HG03442 (cell line): ENCODE data around the gene CLIC4.
"Not testable (repeated sequence)": the region's sequence is repeated elsewhere in the genome, so short reads cannot be mapped to it uniquely, and the experiment has no call there.

Source experiments
- ATAC-seq: cut with Tn5 transposase; IDR thresholded peaks from one replicate; pipeline ENCODE4 v1.9.1; 2021; ENCODE audit warnings: mild to moderate bottlenecking, moderate library complexity; ENCODE audit not compliant: unreplicated experiment

Gene CLIC4

DNA sequence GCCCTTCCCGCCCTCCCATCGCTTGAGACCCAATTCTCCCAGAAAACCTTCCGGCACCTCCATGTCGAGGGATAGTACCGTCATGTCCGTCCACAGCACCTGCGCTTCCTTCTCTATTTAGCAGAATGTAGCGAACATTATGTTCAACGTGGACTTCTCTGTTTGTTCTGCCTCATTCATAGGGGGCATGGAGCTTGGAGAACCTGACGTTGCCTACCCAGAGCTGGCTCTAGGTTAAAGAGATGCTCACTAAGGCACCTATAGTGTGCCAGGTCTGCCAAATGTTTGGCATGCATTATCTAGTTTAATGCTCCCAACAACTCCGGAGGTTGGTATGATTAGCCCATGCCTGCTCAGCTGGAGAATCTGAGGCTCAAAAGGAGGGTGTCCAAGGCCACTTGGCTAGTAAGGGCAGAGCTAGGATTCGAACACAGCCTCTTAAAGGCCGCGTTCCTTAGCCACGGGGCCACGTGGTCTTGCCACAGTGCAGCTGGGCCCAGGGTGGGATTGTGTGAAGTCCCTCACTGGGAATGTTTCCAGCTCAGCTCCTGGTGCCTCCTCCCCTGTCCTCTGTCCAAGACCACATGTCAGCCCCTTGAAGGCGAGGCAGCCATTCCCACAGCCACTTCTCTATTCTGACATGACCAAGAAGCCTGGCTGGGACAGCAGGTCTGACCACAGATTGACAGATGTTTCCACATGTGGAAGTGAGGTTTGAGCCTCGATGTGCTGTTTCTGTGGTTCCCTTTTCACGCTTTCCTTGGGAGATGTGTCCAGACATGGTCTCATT lies 127.0 kb downstream of the CLIC4 start:
- no peak for ATAC-seq

- no peak for ATAC-seq
Measured at GRCh38 chr1:24873148-24873547, 127.9 kb downstream of the CLIC4 start.

GRCh38 chr1:24874056-24874455 lies 128.8 kb downstream of the CLIC4 start:
- ATAC-seq = no peak

- ATAC-seq = no peak
Measured at GRCh38 chr1:24874611-24875234, 129.5 kb downstream of the CLIC4 start.

GRCh38 chr1:24875257-24875656 lies 130.0 kb downstream of the CLIC4 start:
- no peak for ATAC-seq

GRCh38 chr1:24875991-24876506 lies 130.8 kb downstream of the CLIC4 start:
- no peak for ATAC-seq

GRCh38 chr1:24878045-24878444 lies 132.8 kb downstream of the CLIC4 start:
- no peak for ATAC-seq

GRCh38 chr1:24878775-24879742 lies 133.8 kb downstream of the CLIC4 start:
- ATAC-seq = no peak

- ATAC-seq = no peak
Measured at GRCh38 chr1:24881034-24881433, 135.8 kb downstream of the CLIC4 start.

DNA sequence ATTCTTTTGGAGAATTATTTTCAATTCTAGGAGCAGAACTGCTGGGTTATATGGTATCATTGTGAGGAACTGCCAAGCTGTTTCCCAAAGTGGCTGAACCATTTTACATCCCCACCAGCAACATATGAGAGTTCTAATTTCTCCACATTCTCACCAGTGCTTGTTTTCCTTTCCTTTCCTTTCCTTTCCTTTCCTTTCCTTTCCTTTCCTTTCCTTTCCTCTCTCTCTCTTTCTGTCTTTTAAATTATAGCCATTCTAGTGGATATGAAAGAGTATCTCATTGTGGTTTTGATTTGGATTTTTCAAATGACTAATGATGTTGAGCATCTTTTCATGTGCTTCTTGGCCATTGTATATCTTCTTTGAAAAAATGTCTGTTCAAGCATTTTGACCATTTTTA lies 139.5 kb downstream of the CLIC4 start:
- ATAC-seq = no peak

DNA sequence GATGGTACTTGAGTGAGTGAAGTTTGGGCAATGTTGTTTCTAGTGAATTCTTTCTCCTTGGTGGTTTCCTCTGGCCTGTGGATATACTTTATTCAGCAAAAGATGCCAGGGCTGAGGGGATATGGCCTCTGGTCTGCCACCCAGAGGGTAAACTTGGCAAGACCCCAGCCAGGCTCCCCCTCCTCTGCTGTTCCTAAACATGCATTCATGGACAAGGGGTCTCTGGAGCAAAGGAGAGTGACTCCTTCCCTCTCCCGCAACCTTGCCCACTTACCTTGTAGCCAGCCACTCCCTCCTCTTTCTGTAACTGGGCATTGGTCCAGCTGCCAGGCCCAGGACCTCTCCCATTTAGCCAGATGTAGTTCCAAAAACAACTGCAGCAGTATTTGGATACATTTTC lies 141.0 kb downstream of the CLIC4 start:
- no peak for ATAC-seq

DNA sequence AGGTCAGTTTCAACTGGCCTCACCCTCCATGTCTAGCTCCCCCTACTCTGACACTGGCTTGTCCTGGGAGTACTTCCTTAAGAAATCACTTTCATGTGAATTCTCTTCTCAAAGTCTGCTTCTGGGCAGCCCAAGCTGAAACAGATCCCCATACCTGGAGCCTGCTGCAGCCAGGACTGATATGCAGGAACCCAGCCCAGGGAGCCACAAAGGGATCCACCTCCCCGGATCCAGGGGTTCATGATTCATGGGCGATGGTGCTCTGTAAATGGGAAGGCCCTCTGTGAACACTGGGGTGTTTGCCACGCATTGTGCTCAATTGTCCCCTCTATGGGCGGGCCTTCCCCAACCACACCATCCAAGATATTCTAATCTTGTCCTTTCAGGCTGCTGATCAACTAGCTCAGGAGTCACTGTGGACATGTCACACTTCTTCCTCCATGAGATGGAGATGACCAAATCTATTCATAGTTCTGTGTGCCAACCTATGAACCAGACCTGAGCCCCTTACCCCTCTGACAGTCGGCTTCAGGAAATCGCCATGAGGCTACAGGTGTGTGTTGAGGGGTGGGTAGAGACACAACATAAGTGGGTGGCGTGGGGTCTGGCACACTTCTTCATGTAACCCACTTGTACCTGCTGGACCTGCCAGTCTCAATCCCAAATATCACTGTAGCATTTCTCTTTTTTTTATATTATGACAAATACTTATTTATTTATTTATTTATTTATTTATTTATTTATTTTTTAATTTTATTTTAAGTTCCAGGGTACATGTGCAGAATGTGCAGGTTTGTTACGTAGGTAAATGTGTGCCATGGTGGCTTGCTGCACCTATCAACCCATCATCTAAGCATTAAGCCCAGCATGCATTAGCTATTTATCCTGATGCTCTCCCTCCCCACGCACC lies 143.1 kb downstream of the CLIC4 start:
- no peak for ATAC-seq

DNA sequence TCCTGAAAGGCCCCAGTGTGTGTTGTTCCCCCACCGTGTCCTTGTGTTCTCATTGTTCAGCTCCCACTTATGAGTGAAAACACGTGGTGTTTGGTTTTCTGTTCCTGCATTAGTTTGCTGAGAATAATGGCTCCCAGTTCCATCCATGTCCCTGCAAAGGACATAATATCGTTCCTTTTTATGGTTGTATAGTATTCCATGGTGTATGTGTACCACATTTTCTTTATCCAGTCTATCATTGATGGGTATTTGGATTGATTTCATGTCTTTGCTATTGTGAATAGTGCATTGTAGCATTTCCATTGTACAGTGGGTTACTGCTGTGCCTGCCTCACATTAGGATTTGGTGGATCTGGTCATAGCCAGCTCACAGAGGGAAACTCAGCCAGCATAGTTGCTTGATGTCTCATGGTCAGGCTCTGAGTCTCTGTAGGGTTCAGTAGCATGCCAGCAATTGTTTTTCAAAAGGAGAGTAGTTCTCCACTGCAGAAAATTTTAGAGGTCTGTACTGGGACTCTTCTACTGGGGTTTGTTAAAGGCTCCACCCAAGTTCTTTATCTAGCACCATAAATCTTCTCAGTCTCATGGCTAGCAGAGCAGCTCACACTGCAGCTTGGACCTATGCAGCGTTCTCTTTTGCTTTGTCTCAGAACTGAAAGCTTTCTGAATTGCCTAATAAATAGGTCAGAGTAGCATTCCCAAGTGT lies 143.9 kb downstream of the CLIC4 start:
- no peak for ATAC-seq

DNA sequence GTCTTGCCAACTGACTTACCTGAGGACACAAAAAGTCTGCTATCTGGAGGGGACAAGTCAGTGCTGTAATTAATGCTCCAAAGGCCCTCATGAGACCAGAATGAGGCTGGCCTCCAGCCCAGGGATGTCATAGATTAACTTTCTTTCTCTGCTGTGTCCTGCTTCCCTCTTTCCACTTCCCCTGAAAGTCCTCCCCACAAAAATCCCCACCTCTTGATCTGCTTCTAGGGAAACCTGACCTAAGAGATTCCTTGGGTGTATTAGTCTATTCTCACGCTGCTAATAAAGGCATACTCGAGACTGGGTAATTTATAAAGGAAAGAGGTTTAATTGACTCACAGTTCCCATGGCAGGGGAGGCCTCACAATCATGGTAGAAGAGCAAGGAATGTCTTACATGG lies 145.6 kb downstream of the CLIC4 start:
- ATAC-seq = no peak

DNA sequence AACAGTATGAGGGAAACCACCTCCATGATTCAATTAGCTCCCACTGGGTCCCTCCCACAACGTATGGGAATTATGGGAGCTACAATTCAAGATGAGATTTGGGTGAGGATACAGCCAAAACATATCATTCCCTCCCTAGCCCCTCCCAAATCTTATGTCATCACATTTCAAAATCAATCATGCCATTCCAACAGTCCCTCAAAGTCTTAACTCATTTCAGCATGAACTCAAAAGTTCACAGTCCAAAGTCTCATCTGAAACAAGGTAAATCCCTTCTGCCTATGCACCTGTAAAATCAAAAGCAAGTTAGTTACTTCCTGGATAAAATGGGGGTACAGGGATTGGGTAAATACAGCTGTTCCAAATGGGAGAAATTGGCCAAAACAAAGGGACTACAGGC lies 146.1 kb downstream of the CLIC4 start:
- not testable (repeated sequence) for ATAC-seq

- no peak for ATAC-seq
Measured at GRCh38 chr1:24892188-24893153, 147.2 kb downstream of the CLIC4 start.

DNA sequence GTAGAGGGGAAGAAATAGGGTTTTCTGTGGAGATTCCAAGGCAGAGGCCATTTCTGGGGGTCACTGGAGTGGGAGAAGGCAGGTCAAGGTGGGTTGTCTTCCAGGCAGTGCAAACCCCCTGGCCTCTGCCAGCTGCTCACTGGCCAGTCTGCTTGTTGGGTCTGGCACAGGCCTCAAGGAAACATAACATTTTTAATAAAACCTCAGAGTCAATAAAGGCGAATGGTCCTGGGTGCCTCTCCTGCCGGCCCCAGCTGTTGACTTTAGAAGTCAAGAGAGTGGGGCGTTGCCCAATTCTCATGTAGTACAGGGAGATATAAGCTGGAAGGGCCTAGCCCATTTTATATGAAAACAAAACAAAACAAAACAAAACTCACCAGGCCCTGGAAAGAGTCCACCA lies 148.2 kb downstream of the CLIC4 start:
- ATAC-seq = no peak
